Caco-2 (cell line): ENCODE data around the gene GLRA3. TPM values are rescaled to one million over a fixed set of nuclear protein-coding genes. Genes with fewer than 3 reads are reported as not detected.

ENCODE experiments used
- BruUV-seq: library from RNA; stranded (reverse); fragments of 400-500 nt; replicated peaks from 2 replicates; lab custom pipeline; 2021; lab: Mats Ljungman, UMichigan
- CTCF ChIA-PET: fragments of 300-600 bp; sonication (Branson Sonifier 250); formaldehyde crosslinking; loops from one replicate; lab custom pipeline; 2022; ENCODE audit warnings: antibody characterized with exemption; lab: Charles Lee
- POLR2A ChIA-PET: fragments of 300-600 bp; sonication (Branson Sonifier 250); formaldehyde crosslinking; loops from one replicate; lab custom pipeline; 2022; ENCODE audit warnings: antibody characterized with exemption; lab: Charles Lee
- DNase-seq, 2 experiments: peaks; one replicate each; pipeline versions ENCODE4 v3.0.0 to v3.0.0-alpha.2; 2020 to 2022
- H3K27me3 ChIP-seq: replicated peaks from 2 replicates; pipeline ENCODE4 v1.6.0; 2011; ENCODE audit warnings: low read length; ENCODE audit not compliant: control insufficient read depth, insufficient read depth
- H3K36me3 ChIP-seq: 2 replicates; pipeline ENCODE4 v1.5.1; 2011; ENCODE audit warnings: low read length; ENCODE audit not compliant: control insufficient read depth, insufficient read depth
- H3K4me1 ChIP-seq: fragments of 250-450 bp; sonication (Bioruptor Pico); 2 replicates; pipeline ENCODE4 v1.5.1; 2020; ENCODE audit warnings: mild to moderate bottlenecking
- H3K4me3 ChIP-seq: 2 replicates; pipeline ENCODE4 v1.5.1; 2011; ENCODE audit warnings: low read depth, mild to moderate bottlenecking, control low read depth, low read length
- H3K9me3 ChIP-seq: fragments of 250-450 bp; sonication (Bioruptor Pico); 2 replicates; pipeline ENCODE4 v1.5.1; 2020; ENCODE audit warnings: mild to moderate bottlenecking, moderate library complexity
- H3K27ac Mint-ChIP-seq: one replicate; pipeline ENCODE4 v1.8.0; 2022; ENCODE audit warnings: mixed read lengths; ENCODE audit not compliant: unreplicated experiment
- H3K27me3 Mint-ChIP-seq: one replicate; pipeline ENCODE4 v1.8.0; 2022; ENCODE audit warnings: mixed read lengths; ENCODE audit not compliant: insufficient read depth, unreplicated experiment
- H3K36me3 Mint-ChIP-seq: one replicate; pipeline ENCODE4 v1.8.0; 2022; ENCODE audit warnings: mild to moderate bottlenecking, mixed read lengths; ENCODE audit not compliant: insufficient read depth, unreplicated experiment
- H3K4me1 Mint-ChIP-seq: one replicate; pipeline ENCODE4 v1.8.0; 2022; ENCODE audit warnings: low read depth, mixed read lengths; ENCODE audit not compliant: unreplicated experiment
- H3K4me3 Mint-ChIP-seq: one replicate; pipeline ENCODE4 v1.8.0; 2022; ENCODE audit warnings: mild to moderate bottlenecking, moderate library complexity, mixed read lengths; ENCODE audit not compliant: unreplicated experiment
- H3K9me3 Mint-ChIP-seq: one replicate; pipeline ENCODE4 v1.8.0; 2022; ENCODE audit warnings: mixed read lengths; ENCODE audit not compliant: unreplicated experiment
- intact Hi-C: fragments of 100-400 bp; cut with micrococcal nuclease; formaldehyde crosslinking; loops from one replicate; pipeline ENCODE4 v1.10.0; 2022; ENCODE audit not compliant: unreplicated experiment
- total RNA-seq: library from RNA; stranded (reverse); gene quantifications from 2 replicates; pipeline ENCODE4 v1.2.3, GENCODE V29; 2022
- TF ChIP-seq, protein P1 (sequence below), 2 experiments: fragments of 200-600 bp in 1 of 2; IDR thresholded peaks; 1 replicate in 1 of 2; 2 replicates in 1 of 2; pipeline versions ENCODE4 v1.5.1 to v1.8.0; 2011 to 2022; ENCODE audit warnings: antibody characterized with exemption in 1 of 2, control low read depth in 1 of 2, inconsistent platforms in 1 of 2, low read depth in 1 of 2, low read length in 1 of 2, mild to moderate bottlenecking in 1 of 2, moderate library complexity in 1 of 2; ENCODE audit not compliant: insufficient read depth in 1 of 2, severe bottlenecking in 1 of 2, unreplicated experiment in 1 of 2

The GLRA3 gene
- total RNA-seq, 1 experiment from 2014 or later: not detected

DNA sequence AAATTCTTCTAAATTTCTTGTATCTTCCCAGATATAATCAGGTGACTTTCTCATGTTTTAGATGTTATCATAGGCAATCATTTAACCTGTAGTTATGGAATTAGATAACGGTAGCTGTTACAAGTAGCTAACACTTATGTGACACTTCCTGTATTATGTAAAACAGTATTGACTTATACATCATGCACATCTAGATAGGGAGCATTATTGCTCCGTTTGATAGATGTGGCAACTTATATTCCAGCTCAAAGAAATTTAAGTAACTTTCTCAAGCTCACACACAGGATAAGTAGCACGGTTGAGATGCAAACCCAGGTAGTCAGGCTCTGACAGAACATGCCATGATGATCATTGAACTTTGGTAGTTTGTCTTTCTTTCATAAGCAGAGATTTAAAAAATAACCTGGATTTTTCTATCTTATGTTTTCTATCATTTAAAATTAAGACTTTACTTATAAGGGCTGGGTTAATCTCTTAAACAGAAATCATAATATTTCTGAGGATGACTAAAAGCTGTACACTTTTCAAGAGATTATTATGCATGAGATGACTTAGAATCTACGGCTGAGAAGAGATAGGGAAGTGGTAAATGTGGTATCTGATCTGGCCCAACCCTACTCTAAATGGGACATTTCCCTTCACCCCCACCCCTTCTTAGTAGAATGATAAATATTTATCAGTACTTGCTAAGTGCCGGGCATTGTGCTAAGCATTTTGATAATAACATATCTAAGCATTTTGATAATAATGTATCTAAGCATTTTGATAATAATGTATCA lies 237.6 kb downstream of the GLRA3 start:
- no peak overlapping the region for H3K4me3 ChIP-seq
- BruUV-seq: no TSS peak
- H3K9me3 Mint-ChIP-seq: peaks cover 10% of the 10 kb centered on the region
- DNase-seq: no peak
- no peak overlapping the region for H3K27ac Mint-ChIP-seq
- no peaks in the 10 kb centered on the region for H3K36me3 Mint-ChIP-seq
- ChIA-PET POLR2A (no interaction called here), CTCF (no interaction called here)
- TF ChIP-seq, protein P1, sequence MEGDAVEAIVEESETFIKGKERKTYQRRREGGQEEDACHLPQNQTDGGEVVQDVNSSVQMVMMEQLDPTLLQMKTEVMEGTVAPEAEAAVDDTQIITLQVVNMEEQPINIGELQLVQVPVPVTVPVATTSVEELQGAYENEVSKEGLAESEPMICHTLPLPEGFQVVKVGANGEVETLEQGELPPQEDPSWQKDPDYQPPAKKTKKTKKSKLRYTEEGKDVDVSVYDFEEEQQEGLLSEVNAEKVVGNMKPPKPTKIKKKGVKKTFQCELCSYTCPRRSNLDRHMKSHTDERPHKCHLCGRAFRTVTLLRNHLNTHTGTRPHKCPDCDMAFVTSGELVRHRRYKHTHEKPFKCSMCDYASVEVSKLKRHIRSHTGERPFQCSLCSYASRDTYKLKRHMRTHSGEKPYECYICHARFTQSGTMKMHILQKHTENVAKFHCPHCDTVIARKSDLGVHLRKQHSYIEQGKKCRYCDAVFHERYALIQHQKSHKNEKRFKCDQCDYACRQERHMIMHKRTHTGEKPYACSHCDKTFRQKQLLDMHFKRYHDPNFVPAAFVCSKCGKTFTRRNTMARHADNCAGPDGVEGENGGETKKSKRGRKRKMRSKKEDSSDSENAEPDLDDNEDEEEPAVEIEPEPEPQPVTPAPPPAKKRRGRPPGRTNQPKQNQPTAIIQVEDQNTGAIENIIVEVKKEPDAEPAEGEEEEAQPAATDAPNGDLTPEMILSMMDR (IDR thresholded peaks at IDR 0.05; ENCODE audit: insufficient read depth in 1 of 2, low read depth in 1 of 2, low read length in 1 of 2, severe bottlenecking in 1 of 2, unreplicated experiment in 1 of 2): no peak
- no peaks in the 10 kb centered on the region for H3K36me3 ChIP-seq
- H3K9me3 ChIP-seq: 0 out of 2 replicates have a peak, but pooled peaks cover 2% of the 10 kb centered on the region
- intact Hi-C loops: no loop called here
- H3K27me3 ChIP-seq: no peaks in the 10 kb centered on the region
- H3K4me3 Mint-ChIP-seq: no peak overlapping the region
- no peaks in the 10 kb centered on the region for H3K4me1 ChIP-seq
- H3K27me3 Mint-ChIP-seq: no peaks in the 10 kb centered on the region
- no peaks in the 10 kb centered on the region for H3K4me1 Mint-ChIP-seq

DNA sequence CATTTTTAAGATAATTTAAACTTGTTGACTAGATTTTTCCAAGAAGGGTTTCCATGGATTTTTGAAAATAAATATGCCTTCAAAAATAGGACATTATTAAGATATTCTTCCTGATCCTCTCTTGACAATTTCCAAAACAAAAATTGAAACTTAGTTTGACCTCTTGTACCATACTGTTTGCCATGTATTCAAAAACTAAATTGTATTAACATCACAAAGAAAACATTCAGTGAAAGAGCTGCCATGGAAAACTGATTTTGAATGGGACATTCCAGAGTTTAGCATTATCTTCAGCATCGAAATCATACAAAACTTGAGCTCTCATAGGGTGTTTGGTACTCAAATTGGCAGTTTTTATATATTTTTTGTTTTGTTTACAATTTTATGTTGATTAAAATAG lies 238.7 kb downstream of the GLRA3 start:
- Mint-ChIP-seq H3K4me3 (no peak overlapping the region), H3K36me3 (no peaks in the 10 kb centered on the region), H3K27ac (no peak overlapping the region), H3K4me1 (no peaks in the 10 kb centered on the region), H3K9me3 (peaks cover 10% of the 10 kb centered on the region), H3K27me3 (no peaks in the 10 kb centered on the region)
- Histone ChIP-seq H3K4me3 (no peak overlapping the region), H3K36me3 (no peaks in the 10 kb centered on the region), H3K9me3 (0 out of 2 replicates have a peak, but pooled peaks cover 2% of the 10 kb centered on the region), H3K27me3 (no peaks in the 10 kb centered on the region), H3K4me1 (no peaks in the 10 kb centered on the region)
- intact Hi-C loops: no loop called here
- no TSS peak for BruUV-seq
- DNase-seq: no peak
- ChIA-PET CTCF (no interaction called here), POLR2A (no interaction called here)
- TF ChIP-seq, protein P1 (IDR thresholded peaks at IDR 0.05; ENCODE audit: insufficient read depth in 1 of 2, low read depth in 1 of 2, low read length in 1 of 2, severe bottlenecking in 1 of 2, unreplicated experiment in 1 of 2): no peak

Other genes with a start within 250 kb of the GLRA3 start
- gene ADAM29, start 89.1 kb upstream of the GLRA3 start, total RNA-seq: not detected in 2 replicates